Measurements from ENCODE around the gene CDH15.

CDH15 gene

GRCh38 chr16:89160977-89161701 is 10.4 kb upstream of the CDH15 start:
- H3K4me2 ChIP-seq (ENCODE audit: low read depth, low read length) = no peak overlapping the region
- H3K36me3 ChIP-seq (replicated peaks; ENCODE audit: insufficient read depth, low read length) = no peaks in the 10 kb centered on the region
- no peaks in the 10 kb centered on the region for H3K4me1 ChIP-seq (ENCODE audit: low read length)
- H2AFZ ChIP-seq (ENCODE audit: low read length) = no peak overlapping the region
- no peak for DNase-seq
- H3F3A ChIP-seq (ENCODE audit: insufficient read depth, low read length) = no peaks in the 10 kb centered on the region
- TF ChIP-seq CTCF (IDR thresholded peaks at IDR 0.05; ENCODE audit: low read length) (no peak), EZH2 (optimal IDR thresholded peaks at IDR 0.05; ENCODE audit: low read depth, low read length) (no peak), EZH2phosphoT487 (IDR thresholded peaks at IDR 0.05; ENCODE audit: low read length) (no peak)
- no peaks in the 10 kb centered on the region for H3K79me2 ChIP-seq (ENCODE audit: low read length)
- no peaks in the 10 kb centered on the region for H3K9me3 ChIP-seq (replicated peaks; ENCODE audit: insufficient read depth, low read length)
- H3K27ac ChIP-seq (ENCODE audit: low read length) = no peak overlapping the region
- no peaks in the 10 kb centered on the region for H4K20me1 ChIP-seq (ENCODE audit: insufficient read depth, low read length)
- no peak overlapping the region for H3K4me3 ChIP-seq (ENCODE audit: low read length)
- H3K9ac ChIP-seq (ENCODE audit: low read length) = no peak overlapping the region
- H3K9me2 ChIP-seq (replicated peaks; ENCODE audit: insufficient read depth, low read length) = no peaks in the 10 kb centered on the region
- H3K27me3 ChIP-seq (replicated peaks; ENCODE audit: insufficient read depth, low read length) = no peaks in the 10 kb centered on the region

- TF ChIP-seq CTCF (IDR thresholded peaks at IDR 0.05; ENCODE audit: low read length) (no peak), EZH2 (optimal IDR thresholded peaks at IDR 0.05; ENCODE audit: low read depth, low read length) (no peak), EZH2phosphoT487 (IDR thresholded peaks at IDR 0.05; ENCODE audit: low read length) (no peak)
- DNase-seq = no peak
- H3F3A ChIP-seq (ENCODE audit: insufficient read depth, low read length) = no peaks in the 10 kb centered on the region
- no peaks in the 10 kb centered on the region for H3K79me2 ChIP-seq (ENCODE audit: low read length)
- no peaks in the 10 kb centered on the region for H3K9me3 ChIP-seq (replicated peaks; ENCODE audit: insufficient read depth, low read length)
- H3K4me1 ChIP-seq (ENCODE audit: low read length) = no peaks in the 10 kb centered on the region
- H3K4me2 ChIP-seq (ENCODE audit: low read depth, low read length) = no peak overlapping the region
- H3K9ac ChIP-seq (ENCODE audit: low read length) = no peak overlapping the region
- no peaks in the 10 kb centered on the region for H4K20me1 ChIP-seq (ENCODE audit: insufficient read depth, low read length)
- no peaks in the 10 kb centered on the region for H3K27me3 ChIP-seq (replicated peaks; ENCODE audit: insufficient read depth, low read length)
- no peak overlapping the region for H3K27ac ChIP-seq (ENCODE audit: low read length)
- no peak overlapping the region for H2AFZ ChIP-seq (ENCODE audit: low read length)
- H3K36me3 ChIP-seq (replicated peaks; ENCODE audit: insufficient read depth, low read length) = no peaks in the 10 kb centered on the region
- no peaks in the 10 kb centered on the region for H3K9me2 ChIP-seq (replicated peaks; ENCODE audit: insufficient read depth, low read length)
- no peak overlapping the region for H3K4me3 ChIP-seq (ENCODE audit: low read length)
These were observed 9.5 kb upstream of the CDH15 start for GRCh38 chr16:89161763-89162713.

GRCh38 chr16:89163297-89163696 is 8.3 kb upstream of the CDH15 start:
- Histone ChIP-seq H3K36me3 (replicated peaks; ENCODE audit: insufficient read depth, low read length) (no peaks in the 10 kb centered on the region), H3K4me1 (ENCODE audit: low read length) (no peaks in the 10 kb centered on the region), H4K20me1 (ENCODE audit: insufficient read depth, low read length) (no peaks in the 10 kb centered on the region), H2AFZ (ENCODE audit: low read length) (no peak overlapping the region), H3K4me3 (ENCODE audit: low read length) (no peak overlapping the region), H3K27me3 (replicated peaks; ENCODE audit: insufficient read depth, low read length) (no peaks in the 10 kb centered on the region), H3K79me2 (ENCODE audit: low read length) (no peaks in the 10 kb centered on the region), H3K27ac (ENCODE audit: low read length) (no peak overlapping the region), H3K4me2 (ENCODE audit: low read depth, low read length) (no peak overlapping the region), H3K9me3 (replicated peaks; ENCODE audit: insufficient read depth, low read length) (no peaks in the 10 kb centered on the region), H3F3A (ENCODE audit: insufficient read depth, low read length) (no peaks in the 10 kb centered on the region), H3K9me2 (replicated peaks; ENCODE audit: insufficient read depth, low read length) (no peaks in the 10 kb centered on the region), H3K9ac (ENCODE audit: low read length) (no peak overlapping the region)
- no peak for DNase-seq
- TF ChIP-seq CTCF (IDR thresholded peaks at IDR 0.05; ENCODE audit: low read length) (no peak), EZH2 (optimal IDR thresholded peaks at IDR 0.05; ENCODE audit: low read depth, low read length) (no peak), EZH2phosphoT487 (IDR thresholded peaks at IDR 0.05; ENCODE audit: low read length) (no peak)
